HG03135 (cell line): ENCODE data around the gene FCMR.
"Not testable (repeated sequence)": the region's sequence is repeated elsewhere in the genome, so short reads cannot be mapped to it uniquely, and the experiment has no call there.

Experiments used
- ATAC-seq: cut with Tn5 transposase; IDR thresholded peaks from one replicate; pipeline ENCODE4 v1.9.1; 2021; ENCODE audit warnings: mild to moderate bottlenecking, moderate library complexity; ENCODE audit not compliant: unreplicated experiment

FCMR gene

GRCh38 chr1:206882555-206882954 is 39.2 kb downstream of the FCMR start:
- no peak for ATAC-seq

- ATAC-seq, result no peak
Measured at GRCh38 chr1:206880314-206880713, 41.4 kb downstream of the FCMR start.

DNA sequence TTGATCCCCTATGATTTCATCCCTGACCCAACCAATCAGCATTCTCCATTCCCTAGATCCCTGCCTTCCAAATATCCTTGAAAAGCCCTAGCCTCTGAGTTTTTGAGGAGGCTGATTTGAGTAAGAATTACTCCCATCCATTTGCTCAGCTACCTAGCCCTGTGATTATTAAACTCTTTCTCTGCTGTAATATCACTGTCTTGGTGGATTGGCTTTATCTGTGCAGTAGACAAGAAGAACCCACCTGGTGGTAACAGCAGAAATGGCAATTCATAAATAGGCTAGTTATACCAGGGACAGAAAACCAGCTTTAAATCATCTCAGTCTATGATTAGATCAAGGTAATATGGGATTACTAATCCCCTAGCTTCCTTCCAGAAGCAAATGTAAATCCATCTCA is 43.3 kb downstream of the FCMR start:
- ATAC-seq, result no peak

DNA sequence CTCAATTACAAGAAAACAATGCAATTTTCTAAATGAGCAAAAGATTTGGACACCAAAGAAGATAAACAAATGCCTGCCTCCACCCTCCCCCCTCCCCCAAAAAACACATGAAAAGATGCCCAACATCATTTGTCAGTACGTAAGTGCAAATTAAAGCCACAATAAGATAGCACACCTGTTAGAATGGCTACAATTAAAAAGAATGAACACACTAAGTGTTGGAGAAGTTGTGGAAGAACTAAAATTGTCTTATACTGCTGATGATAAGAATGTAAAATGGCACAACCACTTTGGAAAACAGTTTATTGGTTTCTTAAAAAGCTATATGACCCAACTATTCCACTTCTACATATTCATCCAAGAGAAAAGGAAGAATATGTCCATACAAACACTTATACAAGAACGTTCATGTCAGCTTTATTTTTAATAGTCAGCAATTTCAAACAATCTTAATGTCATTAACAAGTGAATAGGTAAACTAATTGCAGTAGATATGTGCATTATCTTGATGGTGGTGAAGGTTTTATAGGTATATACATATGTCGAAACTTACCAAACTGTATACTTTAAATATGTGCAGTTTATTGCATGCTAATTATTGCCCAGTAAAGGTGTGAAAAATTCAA is 45.9 kb downstream of the FCMR start:
- no peak for ATAC-seq

DNA sequence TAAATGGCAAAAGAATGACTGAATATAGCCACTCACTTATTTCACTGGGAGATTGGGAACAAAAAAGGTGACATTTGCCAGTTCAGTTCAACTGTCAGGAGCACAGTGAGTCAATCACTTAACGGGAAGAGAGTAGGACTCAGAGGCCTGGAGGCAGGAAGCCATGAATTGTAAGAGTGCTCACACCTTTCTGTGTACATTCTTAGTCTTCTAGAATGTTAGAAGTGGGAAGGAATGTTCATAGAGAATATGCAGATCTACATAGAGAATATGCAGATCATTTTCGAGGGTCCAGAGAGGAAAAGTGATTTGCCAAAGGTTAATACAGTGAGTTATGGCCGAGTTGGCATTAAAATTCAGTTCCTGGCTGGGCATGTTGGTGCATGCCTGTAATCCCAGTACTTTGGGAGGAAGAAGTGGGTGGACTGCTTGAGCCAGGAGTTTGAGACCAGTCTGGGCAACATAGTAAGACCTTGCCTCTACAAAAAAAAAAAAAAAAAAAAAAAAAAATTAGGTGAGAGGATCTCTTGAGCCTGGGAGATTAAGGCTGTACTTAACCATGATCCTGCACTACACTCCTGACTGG is 48.0 kb downstream of the FCMR start:
- ATAC-seq, result no peak

DNA sequence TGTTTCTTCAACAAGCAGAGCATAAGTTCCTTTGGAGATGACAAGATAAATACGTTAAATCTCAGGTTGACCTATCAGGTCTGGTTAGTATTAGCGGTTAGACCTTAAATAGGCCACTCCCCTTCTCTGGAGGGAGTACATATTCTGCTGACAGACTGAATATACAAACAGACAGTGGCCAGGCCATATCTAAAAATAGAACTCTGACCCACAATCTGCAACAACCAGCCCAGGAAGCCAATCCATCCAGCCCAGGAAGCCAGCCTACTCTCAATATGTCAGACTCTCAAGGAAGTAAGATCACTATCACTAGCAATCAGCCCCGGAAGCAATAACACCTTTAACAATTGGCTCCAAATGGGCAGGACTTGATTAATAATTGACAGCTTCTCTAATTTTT is 49.6 kb downstream of the FCMR start:
- ATAC-seq, result no peak

GRCh38 chr1:206868264-206868663 is 53.5 kb downstream of the FCMR start:
- no peak for ATAC-seq

- ATAC-seq, result no peak
Measured at GRCh38 chr1:206867716-206868115, 54.0 kb downstream of the FCMR start.

- no peak for ATAC-seq
Measured at GRCh38 chr1:206867239-206867638, 54.5 kb downstream of the FCMR start.

DNA sequence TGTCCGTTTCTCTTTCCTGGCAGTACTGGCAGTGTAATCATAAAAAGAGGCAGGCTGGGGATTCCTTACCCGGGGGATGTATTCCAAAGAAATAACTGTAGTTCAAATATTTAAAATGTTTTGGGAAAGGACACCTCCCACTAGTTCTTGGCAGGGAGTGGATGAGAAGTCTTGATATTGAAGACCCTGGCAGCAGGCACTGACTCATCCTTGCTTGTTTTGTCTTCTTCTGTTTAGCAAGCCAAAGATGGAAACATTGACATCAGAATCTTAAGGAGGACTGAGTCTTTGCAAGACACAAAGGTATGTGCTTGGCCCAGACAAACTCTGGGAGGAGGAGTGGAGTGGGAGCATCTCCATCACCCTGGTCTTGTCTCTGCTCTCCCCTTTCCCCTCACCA is 55.7 kb downstream of the FCMR start:
- ATAC-seq, result no peak

GRCh38 chr1:206864939-206865671 is 56.6 kb downstream of the FCMR start, which contains the start of gene IL20:
Gene IL20, plus strand, starts transcription at chr1:206865623. Its CDS starts 230 bp downstream, at chr1:206865853.
- no peak for ATAC-seq

GRCh38 chr1:206863266-206863665 is 58.5 kb downstream of the FCMR start:
- ATAC-seq, result no peak

DNA sequence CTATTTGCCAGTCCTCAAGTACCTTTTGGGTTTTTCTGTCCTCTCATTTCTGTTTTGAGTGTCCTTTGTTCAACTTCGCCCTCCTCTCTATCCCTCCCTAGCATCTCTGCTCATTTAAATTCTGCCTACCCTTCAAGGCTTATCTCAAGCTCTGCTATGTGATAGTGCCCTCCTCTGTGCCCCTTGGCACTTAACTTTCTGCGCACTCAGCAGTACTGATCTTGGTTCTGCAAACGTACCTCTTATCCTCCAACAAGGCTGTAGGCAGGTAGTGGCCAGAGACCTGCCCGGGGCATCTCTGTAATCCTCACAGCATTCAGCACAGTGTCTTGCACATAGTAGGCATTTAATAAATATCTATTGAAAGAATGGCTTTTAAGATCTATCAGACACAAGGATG is 61.6 kb downstream of the FCMR start:
- no peak for ATAC-seq

DNA sequence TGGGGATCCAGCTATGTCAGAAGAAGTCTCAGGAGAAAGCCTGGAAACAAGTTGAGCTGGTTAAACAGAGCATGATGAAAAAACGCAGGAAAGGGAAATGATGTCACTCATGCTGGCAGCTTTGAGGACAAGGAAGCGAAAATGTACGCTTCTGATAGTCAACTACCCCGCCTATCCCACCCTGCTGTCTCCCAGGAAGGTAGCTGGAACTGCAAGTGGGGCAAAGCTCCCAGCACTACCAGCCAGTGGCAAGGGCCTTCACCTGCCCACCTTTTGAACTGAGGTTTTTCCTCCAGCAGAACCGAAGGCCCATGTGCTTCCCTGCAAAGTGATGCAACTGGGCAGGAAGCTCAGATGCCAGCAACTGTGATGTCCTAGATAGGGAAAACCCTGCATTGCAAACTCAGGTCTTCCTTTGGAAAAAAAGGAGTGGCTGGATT is 62.6 kb downstream of the FCMR start:
- no peak for ATAC-seq

- no peak for ATAC-seq
Measured at GRCh38 chr1:206856674-206857464, 64.9 kb downstream of the FCMR start.

DNA sequence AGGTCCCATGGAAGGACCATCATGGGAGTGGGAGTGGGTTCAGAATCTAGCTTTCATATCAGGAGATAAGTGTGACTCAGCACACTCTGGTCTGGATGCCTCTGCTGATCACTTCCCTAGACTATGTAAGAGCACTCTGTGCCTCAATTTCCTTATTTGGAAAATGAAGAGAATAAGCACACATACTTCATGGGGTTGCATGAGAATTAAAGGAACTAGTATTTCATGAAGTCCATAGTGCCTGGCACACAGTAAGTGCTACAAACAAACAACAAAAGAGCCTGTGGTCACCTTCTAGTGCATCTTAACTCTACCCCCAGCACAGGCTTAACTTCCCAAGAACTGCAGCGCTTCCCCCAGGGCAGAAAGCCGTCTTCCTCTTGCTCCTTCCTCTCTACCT is 65.9 kb downstream of the FCMR start:
- no peak for ATAC-seq

DNA sequence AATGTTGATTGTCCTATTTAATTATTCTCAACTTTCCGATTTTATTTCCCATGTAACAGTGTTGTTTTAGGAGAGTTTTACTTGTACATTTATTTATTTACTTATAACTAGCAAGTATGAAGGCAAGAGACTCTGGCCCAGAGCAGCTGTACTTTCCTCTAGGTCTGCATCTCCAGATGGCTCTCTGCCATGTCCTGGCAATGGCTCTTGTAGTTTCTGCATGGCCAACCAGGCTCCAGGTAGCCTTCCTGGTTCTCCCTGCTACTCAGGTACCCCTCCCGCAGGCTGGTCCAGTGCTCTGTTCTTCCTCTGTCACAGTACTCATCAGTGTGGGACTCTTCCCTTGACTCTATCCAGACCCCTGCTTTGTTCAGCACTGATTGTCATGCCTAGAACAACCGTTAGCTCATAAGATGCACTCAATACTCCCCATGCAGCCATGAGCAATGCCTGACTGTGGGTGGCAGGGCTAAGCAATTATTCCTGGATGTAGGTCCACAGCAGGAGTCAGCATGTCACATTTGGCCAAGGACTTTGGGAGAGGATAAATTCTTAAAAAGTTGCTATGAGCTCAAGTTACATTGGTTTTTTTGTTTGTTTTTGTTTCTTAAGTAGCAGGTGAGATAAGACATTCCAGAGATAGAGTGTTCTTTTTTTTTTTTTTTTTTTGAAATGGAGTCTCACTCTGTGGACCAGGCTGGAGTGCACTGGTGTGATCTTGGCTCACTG is 67.2 kb downstream of the FCMR start:
- ATAC-seq, result no peak

DNA sequence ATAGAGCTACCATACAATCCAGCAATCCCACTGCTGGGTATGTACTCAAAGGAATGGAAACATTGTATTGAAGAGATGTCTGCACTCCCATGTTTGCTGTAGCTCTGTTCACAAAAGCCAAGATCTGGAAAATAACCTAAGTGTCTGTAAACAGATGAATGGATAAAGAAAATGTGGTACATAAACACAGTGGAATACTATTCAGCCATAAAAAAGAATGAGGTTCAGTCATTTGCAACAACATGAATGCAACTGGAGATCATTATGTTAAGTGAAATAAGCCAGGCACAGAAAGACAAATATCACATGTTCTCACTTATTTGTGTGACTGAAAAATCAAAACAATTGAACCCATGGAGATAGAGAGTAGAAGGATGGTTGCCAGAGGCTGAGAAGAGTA is 68.0 kb downstream of the FCMR start:
- not testable (repeated sequence) for ATAC-seq
